HG03342 (cell line): ENCODE measurements around the gene SYNE1.
"Not testable (repeated sequence)": the region's sequence is repeated elsewhere in the genome, so short reads cannot be mapped to it uniquely, and the experiment has no call there.

Source experiments
- ATAC-seq: cut with Tn5 transposase; IDR thresholded peaks from one replicate; pipeline ENCODE4 v1.9.1; 2021; ENCODE audit warnings: mild to moderate bottlenecking, moderate library complexity; ENCODE audit not compliant: unreplicated experiment

Gene SYNE1

GRCh38 chr6:152112491-152113261 lies 524.5 kb downstream of the SYNE1 start:
- ATAC-seq, result no peak

DNA sequence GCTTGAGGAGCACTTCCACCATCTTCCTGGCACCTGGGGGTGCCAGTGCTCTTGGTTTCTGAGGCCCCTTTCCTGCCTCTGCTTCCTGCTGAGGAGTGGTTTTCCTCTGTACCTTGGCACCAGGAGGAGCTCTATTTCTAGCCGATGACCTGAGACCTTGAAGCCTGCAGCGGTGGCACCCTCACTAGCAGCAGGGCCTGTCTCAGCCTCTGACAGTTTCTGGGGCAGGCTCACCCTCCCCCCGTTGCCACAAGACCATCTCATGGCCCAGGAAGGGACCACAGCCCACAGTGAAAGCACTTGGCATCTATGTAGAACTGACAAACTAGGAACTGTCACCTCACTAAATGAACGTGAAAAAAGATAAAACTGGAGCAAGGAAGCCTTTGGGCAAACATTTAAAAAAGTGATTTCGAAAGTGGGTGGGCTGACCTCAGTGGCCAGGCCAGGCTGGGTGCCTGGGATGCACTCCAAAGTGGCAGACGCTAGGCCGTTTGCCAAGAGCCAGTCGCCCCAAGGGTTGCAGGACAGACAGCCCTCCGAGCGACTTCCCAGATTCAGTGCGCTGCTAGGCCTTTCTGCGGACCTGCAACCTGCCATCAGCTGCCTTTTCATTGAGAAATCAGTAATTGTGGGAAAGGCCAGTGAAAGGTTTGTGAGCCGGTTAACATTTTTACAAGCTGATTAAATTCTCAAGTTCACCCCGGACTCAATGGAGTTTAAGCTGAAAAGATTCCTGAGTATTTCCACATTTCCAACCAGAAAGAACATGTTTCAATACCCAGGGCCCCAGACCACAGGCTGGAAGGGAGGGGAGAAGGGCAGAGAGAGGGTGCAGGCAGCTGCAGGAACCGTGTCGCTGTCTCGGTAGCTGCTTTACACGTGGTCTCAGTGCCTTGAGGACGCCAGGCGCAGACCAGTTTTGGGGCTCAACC lies 526.0 kb downstream of the SYNE1 start:
- ATAC-seq, result no peak

DNA sequence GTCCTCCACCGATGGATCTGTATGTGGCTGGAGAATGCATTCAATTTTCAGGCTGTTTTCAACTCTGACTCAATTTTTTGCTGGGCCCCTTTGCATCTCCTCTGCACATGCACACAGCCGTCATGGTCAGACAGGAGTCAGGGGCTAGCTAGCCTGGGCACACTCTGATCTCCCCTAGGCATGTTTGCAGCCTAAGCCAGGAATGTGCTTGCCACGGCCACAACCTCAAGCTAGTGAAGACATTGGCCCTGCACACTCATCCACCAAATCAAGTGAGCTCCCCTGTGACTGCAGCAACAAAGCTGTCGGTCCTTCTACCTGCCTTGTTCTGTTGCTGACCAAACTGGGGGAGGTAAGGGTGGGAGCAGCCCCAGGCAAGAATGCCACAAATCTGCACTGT lies 529.2 kb downstream of the SYNE1 start:
- ATAC-seq, result no peak

DNA sequence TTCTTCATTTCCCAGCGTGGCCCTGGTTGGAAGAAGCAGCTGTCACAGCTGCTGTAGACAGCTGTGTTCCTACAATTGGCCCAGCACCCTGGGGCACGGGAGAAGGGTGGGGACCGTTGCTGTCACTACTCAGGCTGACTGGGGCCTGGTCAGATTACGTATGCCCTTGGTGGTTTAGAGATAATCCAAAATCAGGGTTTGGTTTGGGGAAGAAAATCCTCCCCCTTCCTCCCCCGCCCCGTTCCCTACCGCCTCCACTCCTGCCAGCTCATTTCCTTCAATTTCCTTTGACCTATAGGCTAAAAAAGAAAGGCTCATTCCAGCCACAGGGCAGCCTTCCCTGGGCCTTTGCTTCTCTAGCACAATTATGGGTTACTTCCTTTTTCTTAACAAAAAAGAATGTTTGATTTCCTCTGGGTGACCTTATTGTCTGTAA lies 537.0 kb downstream of the SYNE1 start:
- no peak for ATAC-seq

DNA sequence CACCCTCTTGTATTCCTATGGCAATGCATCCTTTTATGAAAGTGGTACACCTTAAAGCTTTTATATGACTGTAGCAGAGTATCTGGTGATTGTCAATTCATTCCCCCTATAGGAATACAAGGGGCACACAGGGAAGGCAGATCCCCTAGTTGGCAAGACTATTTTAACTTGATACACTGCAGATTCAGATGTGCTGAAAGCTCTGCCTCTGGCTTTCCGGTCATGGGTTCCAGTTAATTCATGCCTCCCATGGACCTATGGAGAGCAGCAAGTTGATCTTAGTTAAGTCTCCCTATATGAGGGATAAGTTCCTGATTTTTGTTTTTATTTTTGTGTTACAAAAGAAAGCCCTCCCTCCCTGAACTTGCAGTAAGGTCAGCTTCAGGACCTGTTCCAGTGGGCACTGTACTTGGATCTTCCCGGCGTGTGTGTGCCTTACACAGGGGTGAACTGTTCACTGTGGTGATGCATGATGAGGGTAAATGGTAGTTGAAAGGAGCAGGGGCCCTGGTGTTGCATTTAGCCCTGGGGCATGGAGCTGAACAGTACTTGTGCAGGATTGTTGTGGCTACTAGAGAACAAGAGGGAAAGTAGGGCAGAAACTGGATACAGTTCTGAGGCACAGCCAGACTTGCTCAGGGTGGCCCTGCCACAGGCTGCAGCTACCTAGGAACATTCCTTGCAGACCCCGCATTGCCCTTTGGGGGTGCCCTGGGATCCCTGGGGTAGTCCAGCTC lies 537.5 kb downstream of the SYNE1 start:
- no peak for ATAC-seq

- ATAC-seq, result no peak
These were observed 538.5 kb downstream of the SYNE1 start for GRCh38 chr6:152098683-152099082.

GRCh38 chr6:152096863-152097496 lies 540.2 kb downstream of the SYNE1 start:
- ATAC-seq, result no peak

- no peak for ATAC-seq
These were observed 542.1 kb downstream of the SYNE1 start for GRCh38 chr6:152094992-152095592.

DNA sequence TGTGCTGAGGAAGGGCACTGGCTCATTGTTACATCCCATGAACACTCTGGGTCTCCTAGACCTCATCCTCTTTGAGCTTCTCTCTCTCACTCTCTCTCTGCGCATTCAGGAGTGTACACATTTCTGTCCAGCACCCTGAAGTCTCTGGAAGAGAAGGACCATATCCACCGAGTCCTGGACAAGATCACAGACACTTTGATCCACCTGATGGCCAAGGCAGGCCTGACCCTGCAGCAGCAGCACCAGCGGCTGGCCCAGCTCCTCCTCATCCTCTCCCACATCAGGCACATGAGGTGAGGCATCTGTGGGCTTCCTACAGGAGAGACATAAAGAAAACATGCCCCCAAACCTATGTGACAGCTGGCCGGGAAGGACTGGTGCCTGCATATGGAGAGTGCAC lies 542.9 kb downstream of the SYNE1 start:
- ATAC-seq, result no peak

GRCh38 chr6:152093711-152094110 lies 543.5 kb downstream of the SYNE1 start:
- no peak for ATAC-seq

DNA sequence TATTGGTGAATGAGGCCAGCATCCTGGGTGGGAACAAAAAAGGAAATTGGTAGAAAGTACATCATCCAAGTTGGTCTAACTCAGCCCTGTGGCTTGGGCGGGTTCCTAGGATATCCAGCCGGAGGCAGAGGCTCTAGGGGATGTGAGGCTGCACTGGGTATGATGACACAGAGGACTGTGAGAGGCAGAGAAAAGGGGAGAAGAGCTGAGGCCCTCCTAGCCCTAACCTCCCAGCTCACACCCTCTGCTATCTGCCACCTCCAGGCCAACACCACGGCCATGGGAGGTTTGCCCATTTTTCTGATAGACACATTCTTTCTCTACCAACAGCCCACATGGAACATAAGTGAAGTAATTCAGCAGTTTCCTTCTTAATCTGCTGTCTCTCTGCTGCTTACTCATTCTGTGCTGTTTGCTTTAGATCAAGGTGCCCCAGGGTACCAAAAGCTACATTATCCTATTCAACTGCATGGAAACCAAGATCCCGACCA lies 545.3 kb downstream of the SYNE1 start:
- ATAC-seq, result no peak

DNA sequence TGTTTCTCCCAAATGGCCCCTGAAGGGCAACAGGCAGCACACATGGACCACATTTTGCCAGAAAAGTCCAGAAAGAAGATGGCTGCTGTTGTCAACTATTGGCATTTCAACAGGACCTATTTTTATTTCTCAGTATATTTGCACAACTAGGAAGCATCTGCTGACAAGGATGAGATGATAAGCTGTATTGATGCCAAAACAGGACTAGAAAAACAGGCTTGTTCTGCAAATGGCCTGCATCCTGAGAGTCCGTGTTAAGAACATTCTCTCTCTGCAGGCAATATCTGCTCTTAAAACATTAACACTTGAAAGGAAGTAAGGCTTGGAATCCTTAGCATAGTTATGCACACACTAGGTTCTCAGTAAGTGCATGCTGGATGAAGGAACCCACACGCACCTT lies 546.0 kb downstream of the SYNE1 start:
- ATAC-seq, result no peak

DNA sequence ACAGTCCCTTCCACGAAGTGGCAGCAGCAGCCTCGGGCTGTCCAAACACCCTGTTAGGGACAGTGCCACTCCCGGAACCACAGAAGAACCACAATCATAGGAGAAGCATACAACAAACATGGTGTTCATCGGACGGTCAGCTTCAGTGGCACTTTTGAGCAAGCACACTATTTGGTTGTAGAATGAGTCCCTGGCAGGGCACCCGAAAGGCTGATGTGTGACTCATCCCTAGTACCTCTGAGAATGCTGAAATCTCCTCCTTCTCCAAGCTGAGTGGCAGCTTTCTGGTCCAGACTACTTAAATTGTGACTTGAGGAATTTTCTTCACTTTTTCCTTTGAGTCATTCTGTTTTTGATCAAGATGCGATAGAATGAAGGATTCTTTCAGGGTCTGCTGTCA lies 547.2 kb downstream of the SYNE1 start:
- no peak for ATAC-seq

- ATAC-seq, result no peak
These were observed 549.5 kb downstream of the SYNE1 start for GRCh38 chr6:152087701-152088100.

DNA sequence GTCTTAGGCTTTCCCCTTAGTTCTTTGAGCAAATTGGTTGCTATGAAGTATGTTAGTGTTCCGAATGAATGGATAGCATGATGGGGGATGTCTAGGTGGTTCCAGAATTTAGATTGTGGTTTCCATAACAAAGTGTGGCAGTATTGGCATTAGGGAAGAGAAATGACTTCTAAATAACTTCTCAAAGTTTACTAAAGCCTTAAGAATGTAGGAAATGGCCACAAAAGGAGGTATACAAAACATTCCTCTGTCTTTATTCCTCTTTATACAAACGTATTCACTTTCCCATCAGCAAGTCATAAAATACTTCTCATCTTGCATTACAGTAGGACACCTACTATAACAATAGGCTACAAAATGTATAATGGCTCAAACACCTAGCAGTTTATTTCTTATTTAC lies 550.1 kb downstream of the SYNE1 start:
- ATAC-seq, result no peak

DNA sequence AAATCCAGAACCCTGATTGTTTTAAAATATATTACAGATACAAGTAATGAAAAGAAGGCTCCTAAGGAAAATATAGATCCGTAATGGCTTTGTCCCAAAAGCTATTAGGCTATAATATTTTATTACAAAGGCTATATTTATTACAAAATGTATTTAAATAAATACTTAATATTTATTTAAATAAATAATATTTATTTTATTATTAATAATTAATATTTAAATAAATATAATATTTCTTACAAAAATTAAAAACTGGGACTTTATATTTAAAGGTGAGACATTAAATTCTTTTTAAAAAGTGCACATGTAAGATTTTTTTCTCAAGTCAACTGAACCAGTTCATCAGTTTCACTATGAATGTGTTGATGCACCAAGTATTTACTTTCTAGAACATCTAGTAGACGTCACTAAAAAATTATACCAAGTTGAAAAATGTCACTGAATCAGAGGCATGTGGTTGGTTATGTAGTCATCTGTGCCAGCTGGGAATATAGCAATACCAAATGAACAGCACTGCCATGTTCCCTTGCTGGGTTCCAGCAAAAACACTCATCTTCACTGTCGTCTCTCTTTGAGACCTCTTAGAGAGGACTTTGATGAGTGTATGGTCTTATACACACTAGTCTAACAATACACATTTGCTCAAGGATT lies 550.8 kb downstream of the SYNE1 start:
- ATAC-seq, result no peak

GRCh38 chr6:152085451-152085921 lies 551.7 kb downstream of the SYNE1 start:
- no peak for ATAC-seq

DNA sequence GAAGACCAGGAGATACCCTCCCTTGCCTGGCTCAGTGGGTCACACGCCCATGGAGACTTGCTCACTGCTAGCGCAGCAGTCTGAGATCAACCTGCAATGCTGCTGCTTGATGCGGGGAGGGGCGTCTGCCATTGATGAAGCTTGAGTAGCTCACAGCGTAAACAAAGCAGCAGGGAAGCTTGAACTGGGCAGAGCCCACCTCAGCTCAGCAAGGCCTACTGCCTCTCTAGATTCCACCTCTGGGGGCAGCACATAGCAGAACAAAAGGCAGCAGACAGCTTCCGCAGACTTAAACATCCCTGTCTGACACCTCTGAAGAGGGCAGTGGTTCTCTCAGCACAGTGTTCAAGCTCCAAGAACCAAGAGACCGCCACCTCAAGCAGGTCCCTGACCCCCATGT lies 558.4 kb downstream of the SYNE1 start:
- ATAC-seq, result no peak

GRCh38 chr6:152078001-152078400 lies 559.2 kb downstream of the SYNE1 start:
- ATAC-seq, result no peak

- not testable (repeated sequence) for ATAC-seq
These were observed 560.9 kb downstream of the SYNE1 start for GRCh38 chr6:152076242-152076641.
